Measurements from ENCODE around the gene MPDZ.

DNA sequence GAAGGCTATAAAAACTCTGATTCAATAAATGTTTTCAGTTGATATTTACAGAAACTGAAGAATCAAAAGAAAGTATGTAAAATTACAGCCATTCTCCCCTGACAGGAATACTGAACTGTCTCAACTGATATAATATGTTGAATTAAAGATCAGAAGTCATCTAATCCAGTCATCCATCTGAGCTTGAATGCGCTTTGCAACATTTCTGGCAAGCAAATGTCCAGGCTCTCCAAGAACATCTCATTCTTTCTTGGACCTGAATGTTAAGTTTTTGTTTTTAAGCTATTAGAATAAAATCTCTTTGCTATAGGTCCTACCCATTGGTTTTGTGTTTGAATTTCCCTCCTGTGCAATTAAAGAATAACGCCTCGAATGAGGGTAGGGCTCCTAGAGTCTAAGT is 120.5 kb downstream of the MPDZ start:
- TF ChIP-seq POLR2A (IDR thresholded peaks at IDR 0.05; ENCODE audit: low read length): no peak
- no peak for TF ChIP-seq GATA1 (IDR thresholded peaks at IDR 0.05; ENCODE audit: low read depth, low read length)

Measured in erythroblast (primary cell).